Progenitor cell of endocrine pancreas (in vitro differentiated cells): ENCODE measurements around the gene DENND11. TPM values are rescaled to one million over a fixed set of nuclear protein-coding genes. Genes with fewer than 3 reads are reported as not detected.

Experiments
- DNase-seq: peaks from one replicate; pipeline ENCODE4 v3.0.0; 2021; ENCODE audit warnings: low spot score; ENCODE audit not compliant: unreplicated experiment
- H3K27ac Mint-ChIP-seq: 2 replicates; pipeline ENCODE4 v1.8.0; 2021; ENCODE audit warnings: mild to moderate bottlenecking, moderate library complexity, mixed read lengths
- H3K27me3 Mint-ChIP-seq: 2 replicates; pipeline ENCODE4 v1.8.0; 2021; ENCODE audit warnings: mixed read lengths
- H3K36me3 Mint-ChIP-seq: 2 replicates; pipeline ENCODE4 v1.8.0; 2022; ENCODE audit warnings: mixed read lengths; ENCODE audit not compliant: insufficient read depth
- H3K4me1 Mint-ChIP-seq: 2 replicates; pipeline ENCODE4 v1.8.0; 2021; ENCODE audit warnings: low read depth, mixed read lengths
- H3K4me3 Mint-ChIP-seq: 2 replicates; pipeline ENCODE4 v1.8.0; 2021; ENCODE audit warnings: low read depth, mild to moderate bottlenecking, moderate library complexity, mixed read lengths
- H3K9me3 Mint-ChIP-seq: 2 replicates; pipeline ENCODE4 v1.8.0; 2021; ENCODE audit warnings: low read depth, mixed read lengths
- total RNA-seq: library from RNA; stranded (reverse); gene quantifications from 2 replicates; pipeline ENCODE4 v1.2.1, GENCODE V29; 2021
- TF ChIP-seq, protein P1 (sequence below): fragments of 200-600 bp; sonication (generic); IDR thresholded peaks from one replicate; pipeline ENCODE4 v1.5.0; 2021; ENCODE audit warnings: antibody characterized with exemption, mild to moderate bottlenecking; ENCODE audit not compliant: unreplicated experiment

DENND11 gene
- total RNA-seq, 1 donor from 2014 or later: 52.3 TPM

DNA sequence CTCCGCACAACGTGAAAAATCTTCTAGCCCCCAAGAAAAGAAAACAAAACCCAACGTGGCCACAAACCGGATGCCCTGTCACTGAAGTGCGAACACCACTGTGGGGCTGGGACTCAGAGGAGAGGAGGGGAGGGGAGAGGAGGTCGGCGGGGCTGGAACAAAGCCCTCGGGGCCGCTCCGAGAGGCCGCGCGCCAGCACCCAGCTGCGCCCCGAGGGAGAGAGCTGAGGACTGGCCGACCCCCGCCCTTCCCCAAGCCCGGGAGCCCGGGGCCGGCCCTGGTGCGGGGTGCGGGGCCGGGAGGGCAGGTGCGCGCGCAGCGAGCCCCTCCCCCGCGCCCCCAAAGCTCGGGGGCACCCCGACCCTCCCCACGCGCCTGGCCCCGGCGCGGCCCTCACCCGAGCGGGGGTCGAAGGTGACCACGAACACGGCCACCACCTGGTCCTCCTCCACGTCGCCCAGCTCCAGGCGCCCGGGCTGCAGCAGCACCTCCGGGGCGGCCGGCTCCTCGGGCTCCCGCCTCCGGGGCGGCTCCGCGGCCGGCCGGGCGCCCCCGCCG, 398 bp downstream of the DENND11 start:
- H3K27ac Mint-ChIP-seq: no peak overlapping the region
- no peaks in the 10 kb centered on the region for H3K9me3 Mint-ChIP-seq
- H3K27me3 Mint-ChIP-seq: no peaks in the 10 kb centered on the region
- H3K36me3 Mint-ChIP-seq: no peaks in the 10 kb centered on the region
- H3K4me1 Mint-ChIP-seq: peaks cover 54% of the 10 kb centered on the region
- DNase-seq: peak; percentile 44
- peak overlapping the region; percentile 85 for H3K4me3 Mint-ChIP-seq
- TF ChIP-seq, protein P1, sequence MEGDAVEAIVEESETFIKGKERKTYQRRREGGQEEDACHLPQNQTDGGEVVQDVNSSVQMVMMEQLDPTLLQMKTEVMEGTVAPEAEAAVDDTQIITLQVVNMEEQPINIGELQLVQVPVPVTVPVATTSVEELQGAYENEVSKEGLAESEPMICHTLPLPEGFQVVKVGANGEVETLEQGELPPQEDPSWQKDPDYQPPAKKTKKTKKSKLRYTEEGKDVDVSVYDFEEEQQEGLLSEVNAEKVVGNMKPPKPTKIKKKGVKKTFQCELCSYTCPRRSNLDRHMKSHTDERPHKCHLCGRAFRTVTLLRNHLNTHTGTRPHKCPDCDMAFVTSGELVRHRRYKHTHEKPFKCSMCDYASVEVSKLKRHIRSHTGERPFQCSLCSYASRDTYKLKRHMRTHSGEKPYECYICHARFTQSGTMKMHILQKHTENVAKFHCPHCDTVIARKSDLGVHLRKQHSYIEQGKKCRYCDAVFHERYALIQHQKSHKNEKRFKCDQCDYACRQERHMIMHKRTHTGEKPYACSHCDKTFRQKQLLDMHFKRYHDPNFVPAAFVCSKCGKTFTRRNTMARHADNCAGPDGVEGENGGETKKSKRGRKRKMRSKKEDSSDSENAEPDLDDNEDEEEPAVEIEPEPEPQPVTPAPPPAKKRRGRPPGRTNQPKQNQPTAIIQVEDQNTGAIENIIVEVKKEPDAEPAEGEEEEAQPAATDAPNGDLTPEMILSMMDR: no peak

DNA sequence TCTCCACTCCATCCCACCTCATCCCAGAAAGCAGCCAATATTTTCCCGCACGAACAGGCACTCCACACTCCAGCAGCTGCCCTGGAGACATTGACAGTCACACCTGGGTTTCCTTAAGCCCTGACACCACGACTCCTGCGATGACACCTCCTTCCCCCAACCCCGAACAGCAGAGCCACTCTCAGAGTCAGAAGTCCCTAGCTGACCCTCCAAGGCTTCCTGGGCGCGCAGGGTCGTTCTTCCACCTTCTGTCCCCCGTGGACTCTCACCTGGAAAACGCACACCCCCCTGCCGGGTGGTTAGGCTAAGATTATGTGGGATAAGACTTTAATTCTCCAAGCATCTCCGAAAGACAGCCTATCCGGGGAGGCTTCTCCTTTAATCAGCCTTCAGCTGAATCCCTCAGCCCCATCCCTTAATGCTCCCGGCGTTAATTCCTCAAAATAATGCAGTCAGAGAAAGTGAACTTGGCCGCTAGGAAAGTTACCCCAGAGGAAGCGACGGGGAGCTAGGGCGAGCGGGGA, 1.1 kb downstream of the DENND11 start:
- no peaks in the 10 kb centered on the region for H3K36me3 Mint-ChIP-seq
- TF ChIP-seq, protein P1: no peak
- H3K27me3 Mint-ChIP-seq: no peaks in the 10 kb centered on the region
- H3K4me3 Mint-ChIP-seq: peak overlapping the region; percentile 85
- H3K27ac Mint-ChIP-seq: peak overlapping the region; percentile 29
- H3K4me1 Mint-ChIP-seq: peaks cover 50% of the 10 kb centered on the region
- H3K9me3 Mint-ChIP-seq: no peaks in the 10 kb centered on the region
- no peak for DNase-seq

DNA sequence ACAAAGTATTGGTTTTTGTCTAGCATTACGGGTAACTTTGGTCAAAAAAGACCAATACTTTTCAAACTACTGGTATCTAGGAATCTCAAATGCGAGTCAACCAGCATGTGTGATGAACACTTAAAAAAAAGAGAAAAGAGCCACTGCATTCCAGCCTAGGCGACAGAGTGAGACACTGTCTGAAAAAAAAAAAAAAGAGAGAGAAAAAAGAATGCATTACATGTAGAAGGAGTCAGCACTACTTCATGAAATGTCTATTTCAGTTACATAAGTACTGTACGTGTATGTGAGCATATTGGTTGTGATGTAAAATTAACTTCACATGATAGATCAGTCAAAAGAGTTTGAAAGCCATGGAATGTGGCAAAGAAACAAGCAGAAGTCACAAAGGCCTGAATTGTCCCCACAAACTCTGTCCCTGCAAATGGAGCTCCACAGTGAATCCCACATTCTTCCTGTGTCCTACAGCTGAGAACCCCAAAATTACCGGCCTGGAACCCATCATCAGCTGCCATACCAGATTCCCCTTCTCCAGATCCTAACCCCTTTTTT, 1.6 kb downstream of the DENND11 start:
- peaks cover 50% of the 10 kb centered on the region for H3K4me1 Mint-ChIP-seq
- DNase-seq: no peak
- H3K27ac Mint-ChIP-seq: peak overlapping the region; percentile 29
- H3K36me3 Mint-ChIP-seq: no peaks in the 10 kb centered on the region
- H3K9me3 Mint-ChIP-seq: no peaks in the 10 kb centered on the region
- peak overlapping the region; percentile 85 for H3K4me3 Mint-ChIP-seq
- no peaks in the 10 kb centered on the region for H3K27me3 Mint-ChIP-seq
- TF ChIP-seq, protein P1: no peak

DNA sequence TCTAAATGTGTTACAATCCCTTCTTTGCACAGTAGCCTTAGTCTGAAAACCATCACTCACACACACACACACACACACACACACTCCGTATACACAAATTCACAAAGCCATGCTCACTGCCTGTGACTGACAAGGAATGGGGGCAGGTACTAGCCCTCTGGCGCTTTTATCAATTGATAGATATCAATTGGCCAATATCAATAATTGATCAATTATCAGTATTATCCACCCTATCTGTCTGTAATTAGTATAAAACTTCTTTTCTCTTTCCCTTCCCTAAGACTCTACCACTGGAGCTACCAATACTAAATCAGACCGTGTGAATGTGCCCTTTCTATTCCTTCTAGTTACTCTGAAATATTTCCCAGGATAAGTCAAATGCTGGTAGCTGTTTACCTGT, 2.1 kb downstream of the DENND11 start:
- Mint-ChIP-seq H3K27ac (peak overlapping the region; percentile 29), H3K27me3 (no peaks in the 10 kb centered on the region), H3K4me3 (peak overlapping the region; percentile 85), H3K4me1 (peaks cover 46% of the 10 kb centered on the region), H3K9me3 (no peaks in the 10 kb centered on the region), H3K36me3 (no peaks in the 10 kb centered on the region)
- TF ChIP-seq, protein P1: no peak
- DNase-seq: no peak

DNA sequence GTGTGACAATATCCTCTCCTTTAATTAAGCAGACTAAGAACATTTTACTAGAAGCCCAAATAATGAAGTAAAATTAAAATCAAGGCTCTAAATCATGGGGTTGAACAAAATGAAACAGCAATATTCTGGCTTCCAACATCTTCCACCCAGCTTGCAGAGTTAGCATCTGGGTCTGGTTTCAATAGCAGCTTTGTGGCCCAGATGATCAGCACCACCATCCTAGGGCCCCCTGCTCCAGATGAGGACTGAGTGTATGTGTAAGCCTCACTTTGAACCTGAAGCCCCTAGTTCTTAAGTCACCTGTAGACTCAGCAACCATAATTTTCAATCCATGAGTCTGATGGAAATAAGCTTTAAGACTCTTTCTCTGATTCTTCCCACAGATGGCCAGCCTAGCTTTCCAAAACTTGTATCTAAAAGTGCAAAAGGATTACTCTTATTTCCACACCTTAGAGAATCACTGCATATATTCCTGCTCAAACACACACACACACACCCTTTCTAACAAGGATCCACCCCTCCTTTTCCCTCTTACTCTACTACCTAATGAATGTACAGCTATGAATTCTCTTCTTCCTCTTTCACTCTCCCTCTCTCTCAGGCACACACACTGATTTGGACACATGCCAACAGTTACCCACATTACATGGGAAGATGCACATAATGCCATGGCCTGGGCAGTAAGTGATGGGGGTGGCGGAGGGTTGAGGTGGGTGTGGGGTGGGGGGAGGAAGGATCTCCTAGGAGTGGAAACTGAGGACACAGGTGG, 3.5 kb downstream of the DENND11 start:
- H3K9me3 Mint-ChIP-seq: no peaks in the 10 kb centered on the region
- H3K27me3 Mint-ChIP-seq: no peaks in the 10 kb centered on the region
- peaks cover 33% of the 10 kb centered on the region for H3K4me1 Mint-ChIP-seq
- TF ChIP-seq, protein P1: no peak
- DNase-seq: no peak
- H3K27ac Mint-ChIP-seq: no peak overlapping the region
- no peaks in the 10 kb centered on the region for H3K36me3 Mint-ChIP-seq
- no peak overlapping the region for H3K4me3 Mint-ChIP-seq
